Neutrophil (primary cell): ENCODE measurements around the gene NFATC2.

ENCODE experiments used
- H3K27ac ChIP-seq: fragments of 200-600 bp; sonication (generic); 2 replicates; pipeline ENCODE4 v1.5.1; 2016; ENCODE audit warnings: mild to moderate bottlenecking, moderate library complexity
- H3K27me3 ChIP-seq: fragments of 200-600 bp; sonication (generic); 2 replicates; pipeline ENCODE4 v1.6.0; 2016; ENCODE audit warnings: mild to moderate bottlenecking
- H3K36me3 ChIP-seq: fragments of 200-600 bp; sonication (generic); 2 replicates; pipeline ENCODE4 v1.5.1; 2017
- H3K4me1 ChIP-seq, 2 experiments: fragments of 200-600 bp in 1 of 2; sonication (generic) in 1 of 2; 1 replicate in 1 of 2; 2 replicates in 1 of 2; pipeline versions ENCODE4 v1.5.1 to v1.6.1; 2013 to 2016; ENCODE audit warnings: low read depth in 1 of 2, low read length in 1 of 2, mild to moderate bottlenecking in 1 of 2, moderate library complexity in 1 of 2; ENCODE audit not compliant: control insufficient read depth in 1 of 2, insufficient read depth in 1 of 2
- H3K4me3 ChIP-seq, 2 experiments: fragments of 200-600 bp in 1 of 2; sonication (generic) in 1 of 2; 1 replicate in 1 of 2; 2 replicates in 1 of 2; pipeline ENCODE4 v1.5.1; 2013 to 2016; ENCODE audit warnings: low read depth in 1 of 2, low read length in 1 of 2, mild to moderate bottlenecking in 1 of 2, moderate library complexity in 1 of 2
- H3K9me3 ChIP-seq: fragments of 200-600 bp; sonication (generic); 2 replicates; pipeline ENCODE4 v1.5.1; 2016
- CTCF ChIP-seq: fragments of 200-600 bp; sonication (generic); IDR thresholded peaks from 2 replicates; pipeline ENCODE4 v1.5.1; 2016; ENCODE audit warnings: antibody characterized with exemption

The NFATC2 gene

GRCh38 chr20:51420111-51420510 lies 122.4 kb downstream of the NFATC2 start:
- Histone ChIP-seq H3K9me3 (no peaks in the 10 kb centered on the region), H3K36me3 (no peaks in the 10 kb centered on the region), H3K27ac (no peak overlapping the region), H3K27me3 (no peaks in the 10 kb centered on the region), H3K4me3 (no peak overlapping the region), H3K4me1 (no peaks in the 10 kb centered on the region)
- no peak for TF ChIP-seq CTCF

GRCh38 chr20:51419646-51420045 lies 122.9 kb downstream of the NFATC2 start:
- H3K36me3 ChIP-seq: no peaks in the 10 kb centered on the region

GRCh38 chr20:51419231-51419630 lies 123.3 kb downstream of the NFATC2 start:
- Histone ChIP-seq H3K9me3 (no peaks in the 10 kb centered on the region), H3K27ac (no peak overlapping the region), H3K4me1 (no peaks in the 10 kb centered on the region), H3K27me3 (no peaks in the 10 kb centered on the region), H3K4me3 (no peak overlapping the region), H3K36me3 (no peaks in the 10 kb centered on the region)
- no peak for TF ChIP-seq CTCF

More at GRCh38 chr20:51419646-51420045, 122.9 kb downstream of the NFATC2 start:
- Histone ChIP-seq H3K27ac (no peak overlapping the region), H3K27me3 (no peaks in the 10 kb centered on the region), H3K4me3 (no peak overlapping the region), H3K9me3 (no peaks in the 10 kb centered on the region), H3K4me1 (no peaks in the 10 kb centered on the region)
- no peak for TF ChIP-seq CTCF

- H3K4me1 ChIP-seq: no peaks in the 10 kb centered on the region
- no peaks in the 10 kb centered on the region for H3K27me3 ChIP-seq
- H3K4me3 ChIP-seq: no peak overlapping the region
- H3K9me3 ChIP-seq: no peaks in the 10 kb centered on the region
- TF ChIP-seq CTCF: no peak
- H3K36me3 ChIP-seq: no peaks in the 10 kb centered on the region
- no peak overlapping the region for H3K27ac ChIP-seq
Observed at GRCh38 chr20:51418137-51418529, 124.4 kb downstream of the NFATC2 start.

GRCh38 chr20:51417250-51418136 lies 125.0 kb downstream of the NFATC2 start:
- H3K36me3 ChIP-seq: no peaks in the 10 kb centered on the region
- H3K27ac ChIP-seq: no peak overlapping the region
- H3K9me3 ChIP-seq: no peaks in the 10 kb centered on the region
- no peak for TF ChIP-seq CTCF
- no peaks in the 10 kb centered on the region for H3K4me1 ChIP-seq
- no peaks in the 10 kb centered on the region for H3K27me3 ChIP-seq
- no peak overlapping the region for H3K4me3 ChIP-seq
